ENCODE data around the gene IKZF3.

Gene IKZF3

GRCh38 chr17:39838784-39839183, 25.3 kb downstream of the IKZF3 start:
- H3K36me3 ChIP-seq (ENCODE audit: insufficient read depth, low read length): no peaks in the 10 kb centered on the region
- ATAC-seq (ENCODE audit: insufficient read depth, low read depth): no peak
- H3K4me2 ChIP-seq (ENCODE audit: insufficient read depth, low read length): no peak overlapping the region
- H4K20me1 ChIP-seq (ENCODE audit: insufficient read depth, low read length): no peaks in the 10 kb centered on the region
- H2AFZ ChIP-seq (ENCODE audit: low read depth, low read length): no peak overlapping the region
- peaks cover 3% of the 10 kb centered on the region for H3K27me3 ChIP-seq (ENCODE audit: insufficient read depth, low read length, poor library complexity)
- no peak overlapping the region for H3K27ac ChIP-seq (ENCODE audit: low read length)
- peaks cover 4% of the 10 kb centered on the region for H3K9me3 ChIP-seq (ENCODE audit: insufficient read depth, low read length, severe bottlenecking)
- H3K79me2 ChIP-seq (ENCODE audit: insufficient read depth, low read length): no peaks in the 10 kb centered on the region
- H3K4me3 ChIP-seq (ENCODE audit: low read depth in 1 of 2, low read length in 2 of 2): no peak overlapping the region
- TF ChIP-seq EZH2 (IDR thresholded peaks at IDR 0.05; ENCODE audit: borderline replicate concordance, low read depth, low read length, severe bottlenecking): no peak
- TF ChIP-seq CTCF (IDR thresholded peaks at IDR 0.05; ENCODE audit: borderline replicate concordance, extremely low read depth, low read length, poor library complexity, severe bottlenecking): no peak
- DNase-seq: no peak
- H3K9ac ChIP-seq (ENCODE audit: low read depth, low read length): no peak overlapping the region
- H3K4me1 ChIP-seq (ENCODE audit: insufficient read depth, low read length): no peaks in the 10 kb centered on the region

- Histone ChIP-seq H3K9me3 (ENCODE audit: insufficient read depth, low read length, severe bottlenecking) (peaks cover 4% of the 10 kb centered on the region), H4K20me1 (ENCODE audit: insufficient read depth, low read length) (no peaks in the 10 kb centered on the region), H3K27ac (ENCODE audit: low read length) (no peak overlapping the region), H3K79me2 (ENCODE audit: insufficient read depth, low read length) (no peaks in the 10 kb centered on the region), H3K4me2 (ENCODE audit: insufficient read depth, low read length) (no peak overlapping the region), H3K27me3 (ENCODE audit: insufficient read depth, low read length, poor library complexity) (peaks cover 5% of the 10 kb centered on the region), H3K4me1 (ENCODE audit: insufficient read depth, low read length) (no peaks in the 10 kb centered on the region), H2AFZ (ENCODE audit: low read depth, low read length) (no peak overlapping the region), H3K4me3 (ENCODE audit: low read depth in 1 of 2, low read length in 2 of 2) (no peak overlapping the region), H3K9ac (ENCODE audit: low read depth, low read length) (no peak overlapping the region), H3K36me3 (ENCODE audit: insufficient read depth, low read length) (no peaks in the 10 kb centered on the region)
- ATAC-seq (ENCODE audit: insufficient read depth, low read depth): no peak
- TF ChIP-seq CTCF (IDR thresholded peaks at IDR 0.05; ENCODE audit: borderline replicate concordance, extremely low read depth, low read length, poor library complexity, severe bottlenecking): no peak
- TF ChIP-seq EZH2 (IDR thresholded peaks at IDR 0.05; ENCODE audit: borderline replicate concordance, low read depth, low read length, severe bottlenecking): no peak
- DNase-seq: no peak
These were observed 26.1 kb downstream of the IKZF3 start for GRCh38 chr17:39838057-39838456.

- H3K4me1 ChIP-seq (ENCODE audit: insufficient read depth, low read length): no peaks in the 10 kb centered on the region
- TF ChIP-seq CTCF (IDR thresholded peaks at IDR 0.05; ENCODE audit: borderline replicate concordance, extremely low read depth, low read length, poor library complexity, severe bottlenecking) (no peak), EZH2 (IDR thresholded peaks at IDR 0.05; ENCODE audit: borderline replicate concordance, low read depth, low read length, severe bottlenecking) (no peak)
These were observed 28.0 kb downstream of the IKZF3 start for GRCh38 chr17:39836117-39836516.

More at GRCh38 chr17:39836117-39836516, 28.0 kb downstream of the IKZF3 start:
- Histone ChIP-seq H3K79me2 (ENCODE audit: insufficient read depth, low read length) (no peaks in the 10 kb centered on the region), H2AFZ (ENCODE audit: low read depth, low read length) (no peak overlapping the region), H3K4me2 (ENCODE audit: insufficient read depth, low read length) (no peak overlapping the region), H3K27me3 (ENCODE audit: insufficient read depth, low read length, poor library complexity) (peaks cover 7% of the 10 kb centered on the region), H3K4me3 (ENCODE audit: low read depth in 1 of 2, low read length in 2 of 2) (no peak overlapping the region), H4K20me1 (ENCODE audit: insufficient read depth, low read length) (no peaks in the 10 kb centered on the region), H3K36me3 (ENCODE audit: insufficient read depth, low read length) (no peaks in the 10 kb centered on the region), H3K9me3 (ENCODE audit: insufficient read depth, low read length, severe bottlenecking) (peaks cover 4% of the 10 kb centered on the region), H3K27ac (ENCODE audit: low read length) (no peak overlapping the region), H3K9ac (ENCODE audit: low read depth, low read length) (no peak overlapping the region)
- ATAC-seq (ENCODE audit: insufficient read depth, low read depth) (no peak), DNase-seq (no peak)
